AML-193 (cell line): ENCODE results near the gene AGK.
A peak's percentile ranks its signal among the peaks of the same experiment; 100 is the strongest.
"Not testable (repeated sequence)": the region's sequence is repeated elsewhere in the genome, so short reads cannot be mapped to it uniquely, and the experiment has no call there.

ENCODE experiments used
- DNase-seq, 2 experiments: peaks; one replicate each; lab custom pipeline; 2025; lab: John Stamatoyannopoulos, UW

AGK gene

DNA sequence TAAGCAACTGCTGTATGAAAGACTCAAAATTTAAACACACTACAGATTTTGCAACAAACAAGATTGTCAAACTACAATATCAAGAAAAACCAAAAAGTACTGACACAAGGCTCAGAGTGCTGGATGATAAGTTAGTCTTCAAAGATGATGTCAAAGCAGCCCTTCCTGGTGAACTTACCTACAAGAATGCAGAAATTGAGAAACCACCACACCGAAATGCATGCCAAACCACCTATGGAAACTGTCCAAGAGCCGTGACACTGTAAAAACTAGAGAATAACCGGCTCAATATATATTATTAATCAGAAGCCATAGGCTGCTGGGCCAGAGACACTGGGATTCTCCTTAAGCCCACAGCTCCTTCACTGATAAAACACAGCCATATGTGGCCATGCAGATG, 125.4 kb downstream of the AGK start:
- DNase-seq = peak; percentile 11 to 28

DNA sequence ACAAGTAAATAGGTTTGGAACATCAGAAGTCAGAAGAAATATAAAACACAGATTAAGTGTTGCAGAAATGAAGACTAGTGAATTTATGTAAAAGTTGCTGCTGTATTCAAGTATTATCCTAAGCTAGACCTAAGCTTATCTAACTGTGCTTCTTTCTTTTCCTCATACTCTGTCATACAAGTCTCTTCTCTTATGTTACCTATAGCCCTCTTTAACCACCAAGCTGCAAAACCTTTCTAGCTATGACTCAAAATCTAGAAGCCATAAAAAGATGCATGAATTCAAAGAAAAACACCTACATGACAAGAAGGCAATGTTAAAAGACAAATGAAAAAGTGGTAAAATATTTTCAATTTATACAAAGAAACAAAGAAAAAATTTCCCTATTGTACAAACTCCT, 127.8 kb downstream of the AGK start:
- DNase-seq = no peak

DNA sequence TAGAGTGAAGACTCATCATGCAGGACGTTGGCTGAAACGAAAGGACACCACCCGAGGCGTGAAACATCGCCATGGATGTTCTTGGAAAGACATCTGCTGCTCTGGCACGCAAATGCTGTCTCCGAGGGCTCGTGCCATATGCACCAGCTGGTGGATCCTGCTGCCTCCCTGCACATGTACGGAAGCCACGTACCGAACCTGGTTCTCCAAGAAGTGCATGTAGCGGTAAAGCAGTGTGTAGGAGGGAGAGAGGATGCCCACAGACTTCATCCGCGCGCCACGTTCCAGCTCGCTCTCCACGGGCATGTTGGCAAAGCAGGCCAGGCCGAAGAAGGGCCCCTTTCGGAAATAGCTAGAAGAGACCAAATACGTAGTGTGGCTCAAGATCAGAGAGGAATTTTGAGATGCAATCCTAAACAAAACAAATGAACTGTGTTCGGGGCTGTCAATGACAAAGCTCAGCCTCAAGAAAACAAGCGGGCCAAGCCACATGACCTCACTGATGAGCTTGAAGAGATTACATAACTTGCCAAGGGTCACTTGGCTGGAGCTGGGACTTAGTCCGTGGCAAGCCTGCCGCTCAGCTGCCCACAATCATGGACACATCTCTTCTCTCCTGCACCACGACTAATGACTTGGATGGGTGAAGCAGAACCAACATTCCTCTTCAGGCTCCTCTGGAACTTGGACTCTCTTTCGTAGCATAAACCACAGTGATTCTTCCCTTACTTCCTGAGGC, 134.2 kb downstream of the AGK start:
- DNase-seq = no peak

- no peak for DNase-seq
Measured at GRCh38 chr7:141686074-141686473, 134.9 kb downstream of the AGK start.

DNA sequence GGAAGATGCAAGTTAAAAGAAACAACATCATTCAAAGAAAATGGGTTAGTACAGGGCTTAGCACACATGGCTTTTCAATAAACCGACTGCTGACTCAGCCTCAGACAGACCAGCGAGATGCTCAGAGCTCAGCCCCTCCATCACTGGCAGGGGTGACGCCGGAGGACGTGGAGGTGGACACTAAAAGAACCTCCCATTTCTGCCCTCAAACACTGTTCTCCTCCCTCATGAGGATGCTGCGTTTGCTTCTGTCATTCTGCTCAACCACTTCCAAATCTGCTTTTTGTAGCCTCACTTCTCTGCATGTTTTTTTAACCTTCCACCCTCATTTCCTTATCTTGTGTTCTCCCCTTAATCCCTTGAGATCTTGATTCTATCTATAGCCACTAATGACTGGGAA, 135.5 kb downstream of the AGK start:
- DNase-seq = no peak

- DNase-seq = no peak
Measured at GRCh38 chr7:141688043-141688442, 136.8 kb downstream of the AGK start.

- not testable (repeated sequence) for DNase-seq
Measured at GRCh38 chr7:141689072-141689825, 138.0 kb downstream of the AGK start.

GRCh38 chr7:141691540-141691939, 140.3 kb downstream of the AGK start:
- DNase-seq = no peak

GRCh38 chr7:141691961-141692360, 140.8 kb downstream of the AGK start:
- no peak for DNase-seq

DNA sequence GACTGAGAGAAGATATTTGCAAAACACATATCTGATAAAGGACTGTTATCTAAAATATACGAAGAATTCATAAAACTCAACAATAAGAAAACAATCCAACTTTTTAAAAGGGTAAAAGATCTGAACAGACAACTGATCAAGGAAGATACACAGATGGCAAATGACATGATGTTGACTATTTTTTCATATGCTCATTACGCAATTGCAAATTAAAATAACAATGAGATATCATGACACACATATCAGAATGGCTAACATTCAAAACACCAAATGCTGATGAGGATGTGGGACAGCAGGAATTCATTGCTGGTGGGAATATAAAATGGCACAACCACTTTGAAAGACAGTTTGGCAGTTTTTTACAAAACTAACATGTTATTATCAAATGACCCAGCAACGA, 141.9 kb downstream of the AGK start:
- DNase-seq = no peak

- no peak for DNase-seq
Measured at GRCh38 chr7:141695803-141696289, 144.6 kb downstream of the AGK start.

DNA sequence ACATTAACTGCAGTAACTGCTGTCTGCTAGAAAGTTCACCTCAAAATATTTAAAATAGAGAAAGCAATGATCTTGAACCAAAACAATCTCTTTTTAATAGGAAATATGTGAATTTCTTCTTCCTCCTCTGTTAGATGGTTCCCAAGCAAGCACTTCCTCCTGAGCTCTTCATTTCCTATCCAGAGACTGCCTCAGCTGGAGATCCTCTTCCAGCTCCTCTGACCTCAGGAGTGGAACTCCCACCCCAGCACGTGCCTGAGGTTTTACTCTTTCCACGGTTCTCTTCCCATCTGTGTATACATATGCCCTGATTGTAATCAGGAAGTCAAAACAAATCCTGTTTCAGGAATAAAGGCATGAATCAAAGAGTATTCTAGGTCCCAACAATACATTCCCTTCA, 145.1 kb downstream of the AGK start:
- no peak for DNase-seq

DNA sequence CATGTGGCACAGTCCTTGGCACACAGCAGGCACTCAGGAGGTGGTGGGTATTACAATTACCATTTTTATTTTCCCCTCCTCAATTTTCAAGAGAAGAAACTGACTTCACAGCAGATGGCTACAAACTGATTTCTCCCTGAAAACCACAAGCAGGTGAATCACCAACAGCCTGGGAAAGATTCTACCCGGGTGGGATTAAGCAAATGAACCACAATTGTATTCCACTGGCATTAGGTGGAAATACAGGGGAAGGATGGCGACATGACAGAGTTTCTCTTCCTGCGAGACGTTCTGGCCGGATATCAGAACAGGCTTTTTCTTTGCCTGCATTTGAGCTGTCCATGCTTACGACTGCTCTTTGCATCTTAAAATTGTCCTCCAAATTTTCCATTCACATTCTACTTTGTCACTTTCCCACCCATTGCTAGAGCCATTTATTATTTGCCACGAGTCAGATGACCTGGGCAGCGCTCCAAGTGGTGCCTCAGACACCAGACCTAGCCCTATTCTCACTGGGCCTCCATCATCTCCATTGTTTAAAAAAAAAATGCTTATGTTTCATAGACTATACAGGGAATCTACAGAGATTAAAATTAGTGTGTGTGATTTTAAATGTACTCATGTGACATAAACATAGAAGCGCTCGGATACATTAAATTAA, 146.1 kb downstream of the AGK start:
- DNase-seq = no peak

- peak; percentile 20 to 39 for DNase-seq
Measured at GRCh38 chr7:141698247-141699015, 147.2 kb downstream of the AGK start.

- DNase-seq = no peak
Measured at GRCh38 chr7:141699860-141700259, 148.7 kb downstream of the AGK start.

DNA sequence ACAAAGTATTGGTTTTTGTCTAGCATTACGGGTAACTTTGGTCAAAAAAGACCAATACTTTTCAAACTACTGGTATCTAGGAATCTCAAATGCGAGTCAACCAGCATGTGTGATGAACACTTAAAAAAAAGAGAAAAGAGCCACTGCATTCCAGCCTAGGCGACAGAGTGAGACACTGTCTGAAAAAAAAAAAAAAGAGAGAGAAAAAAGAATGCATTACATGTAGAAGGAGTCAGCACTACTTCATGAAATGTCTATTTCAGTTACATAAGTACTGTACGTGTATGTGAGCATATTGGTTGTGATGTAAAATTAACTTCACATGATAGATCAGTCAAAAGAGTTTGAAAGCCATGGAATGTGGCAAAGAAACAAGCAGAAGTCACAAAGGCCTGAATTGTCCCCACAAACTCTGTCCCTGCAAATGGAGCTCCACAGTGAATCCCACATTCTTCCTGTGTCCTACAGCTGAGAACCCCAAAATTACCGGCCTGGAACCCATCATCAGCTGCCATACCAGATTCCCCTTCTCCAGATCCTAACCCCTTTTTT, 149.2 kb downstream of the AGK start:
- no peak for DNase-seq

- peak in 1 of 2 experiments; percentile 4 for DNase-seq
Measured at GRCh38 chr7:141700848-141701371, 149.7 kb downstream of the AGK start.

GRCh38 chr7:141701489-141702046, 150.4 kb downstream of the AGK start:
- peak; percentile 4 to 25 for DNase-seq

GRCh38 chr7:141702047-141702567, 150.9 kb downstream of the AGK start, which contains the start of gene DENND11:
Gene DENND11 (minus strand): TSS chr7:141702166. CDS start chr7:141702153, 13 bp downstream.
- peak in 1 of 2 experiments; percentile 3 for DNase-seq

- no peak for DNase-seq
Measured at GRCh38 chr7:141702892-141703291, 151.7 kb downstream of the AGK start.

DNA sequence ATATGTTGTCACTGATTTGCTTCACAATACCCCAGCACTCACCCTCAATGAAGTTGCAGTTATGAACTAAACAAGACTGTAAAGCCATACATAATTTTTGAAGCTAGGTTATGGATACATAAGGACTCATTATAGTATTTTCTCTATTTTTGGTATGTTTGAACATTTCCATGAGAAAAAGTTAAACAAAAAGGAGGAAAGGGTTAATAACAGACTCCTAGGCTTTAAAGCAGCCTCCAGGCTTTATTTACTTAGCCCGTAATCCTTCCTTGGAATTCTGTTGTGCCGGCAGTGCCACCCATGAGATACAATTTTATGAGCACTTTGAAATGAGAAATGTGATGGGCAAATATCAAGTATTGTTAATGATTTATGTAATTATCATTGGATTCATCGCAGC, 152.9 kb downstream of the AGK start:
- no peak for DNase-seq
